Breast epithelium (tissue), 3 donors: ENCODE data around the gene PLXNC1.

ENCODE experiments used
- POLR2A ChIP-seq: fragments of 450-650 bp; IDR thresholded peaks from one replicate; pipeline ENCODE4 v1.6.1; 2016; ENCODE audit warnings: antibody characterized with exemption, mild to moderate bottlenecking, moderate library complexity
- TF ChIP-seq, protein P1 (sequence below), 3 donors: fragments of 450-650 bp; IDR thresholded peaks; one replicate each; pipeline ENCODE4 v1.5.1; 2016 to 2017; ENCODE audit warnings: antibody characterized with exemption in 3 of 3, mild to moderate bottlenecking in 3 of 3, moderate library complexity in 3 of 3

DNA sequence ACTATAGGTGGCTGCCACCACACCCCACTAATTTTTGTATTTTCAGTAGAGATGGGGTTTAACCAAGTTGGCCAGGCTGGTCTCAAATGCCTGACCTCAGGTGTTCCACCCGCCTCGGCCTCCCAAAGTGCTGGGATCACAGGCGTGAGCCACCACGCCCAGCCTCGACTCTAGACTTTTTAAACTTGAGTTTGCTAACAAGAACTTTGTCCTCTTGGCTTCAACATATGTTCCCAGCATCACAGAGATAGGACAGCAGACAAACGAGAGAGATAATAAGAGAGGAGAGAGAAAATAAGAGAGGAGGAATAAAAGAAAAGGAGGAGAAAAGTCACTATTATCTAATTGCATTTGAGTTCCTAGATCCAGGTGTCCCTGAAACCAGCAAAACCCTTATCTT lies 192.2 kb downstream of the PLXNC1 start:
- TF ChIP-seq POLR2A = no peak
- TF ChIP-seq, protein P1, sequence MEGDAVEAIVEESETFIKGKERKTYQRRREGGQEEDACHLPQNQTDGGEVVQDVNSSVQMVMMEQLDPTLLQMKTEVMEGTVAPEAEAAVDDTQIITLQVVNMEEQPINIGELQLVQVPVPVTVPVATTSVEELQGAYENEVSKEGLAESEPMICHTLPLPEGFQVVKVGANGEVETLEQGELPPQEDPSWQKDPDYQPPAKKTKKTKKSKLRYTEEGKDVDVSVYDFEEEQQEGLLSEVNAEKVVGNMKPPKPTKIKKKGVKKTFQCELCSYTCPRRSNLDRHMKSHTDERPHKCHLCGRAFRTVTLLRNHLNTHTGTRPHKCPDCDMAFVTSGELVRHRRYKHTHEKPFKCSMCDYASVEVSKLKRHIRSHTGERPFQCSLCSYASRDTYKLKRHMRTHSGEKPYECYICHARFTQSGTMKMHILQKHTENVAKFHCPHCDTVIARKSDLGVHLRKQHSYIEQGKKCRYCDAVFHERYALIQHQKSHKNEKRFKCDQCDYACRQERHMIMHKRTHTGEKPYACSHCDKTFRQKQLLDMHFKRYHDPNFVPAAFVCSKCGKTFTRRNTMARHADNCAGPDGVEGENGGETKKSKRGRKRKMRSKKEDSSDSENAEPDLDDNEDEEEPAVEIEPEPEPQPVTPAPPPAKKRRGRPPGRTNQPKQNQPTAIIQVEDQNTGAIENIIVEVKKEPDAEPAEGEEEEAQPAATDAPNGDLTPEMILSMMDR (IDR thresholded peaks at IDR 0.05) = no peak
